GM23338 (cell line): ENCODE results near the gene EVC2. TPM values are rescaled to one million over a fixed set of nuclear protein-coding genes. Genes with fewer than 3 reads are reported as not detected.

Experiments
- ATAC-seq: fragments of 200-7000 bp; cut with Tn5 transposase; 3 replicates; pipeline ENCODE4 v1.9.1; 2020
- DNase-seq: peaks from one replicate; pipeline ENCODE4 v3.0.0-alpha.2; 2015; ENCODE audit warnings: low spot score
- H2AFZ ChIP-seq: fragments of 200-600 bp; sonication (generic); 2 replicates; pipeline ENCODE4 v1.8.0; 2016; ENCODE audit warnings: antibody characterized with exemption, mild to moderate bottlenecking, moderate library complexity
- H3F3A ChIP-seq: fragments of 200-600 bp; sonication (generic); replicated peaks from 2 replicates; pipeline ENCODE4 v1.8.0; 2017; ENCODE audit warnings: antibody characterized with exemption, mixed run types, low read depth
- H3K27ac ChIP-seq: fragments of 200-600 bp; sonication (generic); 2 replicates; pipeline ENCODE4 v1.6.1; 2016; ENCODE audit warnings: low read depth
- H3K27me3 ChIP-seq: fragments of 200-600 bp; sonication (generic); 2 replicates; pipeline ENCODE4 v1.8.0; 2016; ENCODE audit warnings: mild to moderate bottlenecking, mixed run types, moderate library complexity; ENCODE audit not compliant: insufficient read depth
- H3K36me3 ChIP-seq: fragments of 200-600 bp; sonication (generic); 2 replicates; pipeline ENCODE4 v1.8.0; 2016; ENCODE audit warnings: mild to moderate bottlenecking; ENCODE audit not compliant: insufficient read depth
- H3K4me1 ChIP-seq: fragments of 200-600 bp; sonication (generic); 2 replicates; pipeline ENCODE4 v1.8.0; 2016; ENCODE audit warnings: mild to moderate bottlenecking, moderate library complexity; ENCODE audit not compliant: insufficient read depth
- H3K4me2 ChIP-seq: fragments of 200-600 bp; sonication (generic); 2 replicates; pipeline ENCODE4 v1.7.1; 2017; ENCODE audit warnings: mixed run types
- H3K4me3 ChIP-seq: fragments of 200-600 bp; sonication (generic); 2 replicates; pipeline ENCODE4 v1.6.1; 2016; ENCODE audit warnings: mixed run types
- H3K79me2 ChIP-seq: fragments of 200-600 bp; sonication (generic); replicated peaks from 2 replicates; pipeline ENCODE4 v1.8.0; 2017; ENCODE audit warnings: mild to moderate bottlenecking; ENCODE audit not compliant: insufficient read depth
- H3K9me2 ChIP-seq: fragments of 200-600 bp; sonication (generic); 2 replicates; pipeline ENCODE4 v1.8.0; 2017; ENCODE audit not compliant: insufficient read depth
- H4K20me1 ChIP-seq: fragments of 200-600 bp; sonication (generic); replicated peaks from 2 replicates; pipeline ENCODE4 v1.8.0; 2017; ENCODE audit warnings: mild to moderate bottlenecking; ENCODE audit not compliant: insufficient read depth
- H3K27ac Mint-ChIP-seq: 2 replicates; pipeline ENCODE4 v1.8.0; 2020; ENCODE audit warnings: inconsistent platforms, mild to moderate bottlenecking, moderate library complexity, mixed read lengths
- H3K27me3 Mint-ChIP-seq: 3 replicates; pipeline ENCODE4 v1.8.0; 2022; ENCODE audit warnings: low read depth, mild to moderate bottlenecking, moderate library complexity, mixed read lengths, inconsistent platforms; ENCODE audit not compliant: insufficient read depth, poor library complexity
- H3K36me3 Mint-ChIP-seq: 3 replicates; pipeline ENCODE4 v1.8.0; 2021; ENCODE audit warnings: low read depth, mild to moderate bottlenecking, inconsistent platforms, moderate library complexity, mixed read lengths
- H3K4me1 Mint-ChIP-seq: 3 replicates; pipeline ENCODE4 v1.8.0; 2020; ENCODE audit warnings: mild to moderate bottlenecking, inconsistent platforms, mixed read lengths
- H3K4me3 Mint-ChIP-seq: 3 replicates; pipeline ENCODE4 v1.8.0; 2021; ENCODE audit warnings: moderate library complexity, mild to moderate bottlenecking, inconsistent platforms, mixed read lengths
- H3K9me3 Mint-ChIP-seq: 3 replicates; pipeline ENCODE4 v1.8.0; 2020; ENCODE audit warnings: moderate library complexity, mild to moderate bottlenecking, inconsistent platforms, mixed read lengths
- CREB1 ChIP-seq: fragments of 250-450 bp; sonication (Bioruptor Pico); IDR thresholded peaks from 2 replicates; pipeline ENCODE4 v1.5.0; 2020; ENCODE audit warnings: low read depth, mild to moderate bottlenecking, moderate library complexity
- CTCF ChIP-seq, 2 experiments: fragments of 200-600 bp in 1 of 2; sonication (generic) in 1 of 2; conservative IDR thresholded peaks; 2 replicates each; pipeline versions ENCODE4 v1.5.1 to v1.6.1; 2016 to 2017; ENCODE audit warnings: antibody characterized with exemption in 2 of 2, low read depth in 2 of 2, mild to moderate bottlenecking in 2 of 2, moderate library complexity in 1 of 2
- ETS1 ChIP-seq: IDR thresholded peaks from 2 replicates; pipeline ENCODE4 v1.6.1; 2016; ENCODE audit warnings: antibody characterized with exemption
- EZH2 ChIP-seq: fragments of 200-600 bp; sonication (generic); IDR thresholded peaks from one replicate; pipeline ENCODE4 v1.8.0; 2017; ENCODE audit warnings: antibody characterized with exemption, mild to moderate bottlenecking, low read depth; ENCODE audit not compliant: unreplicated experiment
- EZH2phosphoT487 ChIP-seq: fragments of 200-600 bp; sonication (generic); IDR thresholded peaks from one replicate; pipeline ENCODE4 v1.8.1; 2018; ENCODE audit warnings: antibody characterized with exemption; ENCODE audit not compliant: unreplicated experiment
- JUNB ChIP-seq: IDR thresholded peaks from one replicate; pipeline ENCODE4 v1.6.1; 2016; ENCODE audit warnings: antibody characterized with exemption; ENCODE audit not compliant: unreplicated experiment
- NANOG ChIP-seq: IDR thresholded peaks from 2 replicates; pipeline ENCODE4 v1.6.1; 2016; ENCODE audit warnings: antibody characterized with exemption, borderline replicate concordance
- POLR2AphosphoS5 ChIP-seq: IDR thresholded peaks from 2 replicates; pipeline ENCODE4 v1.6.1; 2016; ENCODE audit warnings: antibody characterized with exemption, low read depth
- REST ChIP-seq: IDR thresholded peaks from one replicate; pipeline ENCODE4 v1.6.1; 2018; ENCODE audit warnings: antibody characterized with exemption; ENCODE audit not compliant: unreplicated experiment
- STAT1 ChIP-seq: IDR thresholded peaks from one replicate; pipeline ENCODE4 v1.6.1; 2016; ENCODE audit warnings: antibody characterized with exemption; ENCODE audit not compliant: unreplicated experiment
- ZNF114 ChIP-seq: fragments of 250-450 bp; sonication (Bioruptor Pico); IDR thresholded peaks from 2 replicates; pipeline ENCODE4 v1.5.0; 2020; ENCODE audit warnings: mild to moderate bottlenecking, moderate library complexity
- ZNF331 ChIP-seq: fragments of 250-450 bp; sonication (Bioruptor Pico); IDR thresholded peaks from 2 replicates; pipeline ENCODE4 v1.5.0; 2020; ENCODE audit warnings: low read depth, mild to moderate bottlenecking, moderate library complexity
- polyA plus RNA-seq: library from polyadenylated mRNA; unstranded; fragments of >200 nt; fragmentation: Nextera tagmentation; extraction: Ambion mirVana; gene quantifications from 2 replicates; pipeline ENCODE4 v1.2.1, GENCODE V29; 2016
- total RNA-seq: library from RNA; depleted of rRNA; stranded (reverse); fragments of >200 nt; shearing (Covaris generic); gene quantifications from 2 replicates; pipeline ENCODE4 v1.2.3, GENCODE V29; 2014
- TF ChIP-seq, protein P1 (sequence below): fragments of 250-450 bp; sonication (Bioruptor Pico); IDR thresholded peaks from 2 replicates; pipeline ENCODE4 v1.5.0; 2020; ENCODE audit warnings: mild to moderate bottlenecking, moderate library complexity

Gene EVC2
- total and polyA plus RNA-seq, 2 experiments from 2014 or later: 3.4 to 11.5 TPM

DNA sequence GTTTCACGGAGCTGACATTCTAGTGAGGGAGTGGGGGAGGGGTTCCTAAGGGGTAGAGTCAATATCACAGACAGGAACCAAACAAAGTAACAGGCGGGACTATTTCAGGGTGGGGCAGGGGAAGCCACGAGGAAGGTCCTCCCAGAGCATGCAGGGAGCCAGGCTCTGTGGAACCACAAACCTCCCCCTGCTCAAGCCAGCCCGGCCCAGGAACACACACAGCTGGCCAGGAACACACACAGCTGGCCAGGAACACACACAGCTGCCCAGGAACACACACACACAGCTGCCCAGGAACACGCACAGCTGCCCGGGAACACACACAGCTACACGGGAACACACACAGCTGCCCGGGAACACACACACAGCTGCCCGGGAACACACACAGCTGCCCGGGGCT lies 24.8 kb downstream of the EVC2 start:
- peaks cover 5% of the 10 kb centered on the region for H3K36me3 ChIP-seq
- Mint-ChIP-seq H3K36me3 (peaks cover 22% of the 10 kb centered on the region), H3K27me3 (peaks cover 2% of the 10 kb centered on the region), H3K4me3 (no peak overlapping the region), H3K27ac (no peak overlapping the region; the same call in 1 of the 2 replicates), H3K9me3 (no peaks in the 10 kb centered on the region), H3K4me1 (peaks cover 11% of the 10 kb centered on the region)
- no peak overlapping the region for H3K4me2 ChIP-seq
- H3K9me2 ChIP-seq: no peaks in the 10 kb centered on the region
- no peak for TF ChIP-seq EZH2phosphoT487
- TF ChIP-seq NANOG: no peak
- no peak for TF ChIP-seq STAT1
- TF ChIP-seq, protein P1, sequence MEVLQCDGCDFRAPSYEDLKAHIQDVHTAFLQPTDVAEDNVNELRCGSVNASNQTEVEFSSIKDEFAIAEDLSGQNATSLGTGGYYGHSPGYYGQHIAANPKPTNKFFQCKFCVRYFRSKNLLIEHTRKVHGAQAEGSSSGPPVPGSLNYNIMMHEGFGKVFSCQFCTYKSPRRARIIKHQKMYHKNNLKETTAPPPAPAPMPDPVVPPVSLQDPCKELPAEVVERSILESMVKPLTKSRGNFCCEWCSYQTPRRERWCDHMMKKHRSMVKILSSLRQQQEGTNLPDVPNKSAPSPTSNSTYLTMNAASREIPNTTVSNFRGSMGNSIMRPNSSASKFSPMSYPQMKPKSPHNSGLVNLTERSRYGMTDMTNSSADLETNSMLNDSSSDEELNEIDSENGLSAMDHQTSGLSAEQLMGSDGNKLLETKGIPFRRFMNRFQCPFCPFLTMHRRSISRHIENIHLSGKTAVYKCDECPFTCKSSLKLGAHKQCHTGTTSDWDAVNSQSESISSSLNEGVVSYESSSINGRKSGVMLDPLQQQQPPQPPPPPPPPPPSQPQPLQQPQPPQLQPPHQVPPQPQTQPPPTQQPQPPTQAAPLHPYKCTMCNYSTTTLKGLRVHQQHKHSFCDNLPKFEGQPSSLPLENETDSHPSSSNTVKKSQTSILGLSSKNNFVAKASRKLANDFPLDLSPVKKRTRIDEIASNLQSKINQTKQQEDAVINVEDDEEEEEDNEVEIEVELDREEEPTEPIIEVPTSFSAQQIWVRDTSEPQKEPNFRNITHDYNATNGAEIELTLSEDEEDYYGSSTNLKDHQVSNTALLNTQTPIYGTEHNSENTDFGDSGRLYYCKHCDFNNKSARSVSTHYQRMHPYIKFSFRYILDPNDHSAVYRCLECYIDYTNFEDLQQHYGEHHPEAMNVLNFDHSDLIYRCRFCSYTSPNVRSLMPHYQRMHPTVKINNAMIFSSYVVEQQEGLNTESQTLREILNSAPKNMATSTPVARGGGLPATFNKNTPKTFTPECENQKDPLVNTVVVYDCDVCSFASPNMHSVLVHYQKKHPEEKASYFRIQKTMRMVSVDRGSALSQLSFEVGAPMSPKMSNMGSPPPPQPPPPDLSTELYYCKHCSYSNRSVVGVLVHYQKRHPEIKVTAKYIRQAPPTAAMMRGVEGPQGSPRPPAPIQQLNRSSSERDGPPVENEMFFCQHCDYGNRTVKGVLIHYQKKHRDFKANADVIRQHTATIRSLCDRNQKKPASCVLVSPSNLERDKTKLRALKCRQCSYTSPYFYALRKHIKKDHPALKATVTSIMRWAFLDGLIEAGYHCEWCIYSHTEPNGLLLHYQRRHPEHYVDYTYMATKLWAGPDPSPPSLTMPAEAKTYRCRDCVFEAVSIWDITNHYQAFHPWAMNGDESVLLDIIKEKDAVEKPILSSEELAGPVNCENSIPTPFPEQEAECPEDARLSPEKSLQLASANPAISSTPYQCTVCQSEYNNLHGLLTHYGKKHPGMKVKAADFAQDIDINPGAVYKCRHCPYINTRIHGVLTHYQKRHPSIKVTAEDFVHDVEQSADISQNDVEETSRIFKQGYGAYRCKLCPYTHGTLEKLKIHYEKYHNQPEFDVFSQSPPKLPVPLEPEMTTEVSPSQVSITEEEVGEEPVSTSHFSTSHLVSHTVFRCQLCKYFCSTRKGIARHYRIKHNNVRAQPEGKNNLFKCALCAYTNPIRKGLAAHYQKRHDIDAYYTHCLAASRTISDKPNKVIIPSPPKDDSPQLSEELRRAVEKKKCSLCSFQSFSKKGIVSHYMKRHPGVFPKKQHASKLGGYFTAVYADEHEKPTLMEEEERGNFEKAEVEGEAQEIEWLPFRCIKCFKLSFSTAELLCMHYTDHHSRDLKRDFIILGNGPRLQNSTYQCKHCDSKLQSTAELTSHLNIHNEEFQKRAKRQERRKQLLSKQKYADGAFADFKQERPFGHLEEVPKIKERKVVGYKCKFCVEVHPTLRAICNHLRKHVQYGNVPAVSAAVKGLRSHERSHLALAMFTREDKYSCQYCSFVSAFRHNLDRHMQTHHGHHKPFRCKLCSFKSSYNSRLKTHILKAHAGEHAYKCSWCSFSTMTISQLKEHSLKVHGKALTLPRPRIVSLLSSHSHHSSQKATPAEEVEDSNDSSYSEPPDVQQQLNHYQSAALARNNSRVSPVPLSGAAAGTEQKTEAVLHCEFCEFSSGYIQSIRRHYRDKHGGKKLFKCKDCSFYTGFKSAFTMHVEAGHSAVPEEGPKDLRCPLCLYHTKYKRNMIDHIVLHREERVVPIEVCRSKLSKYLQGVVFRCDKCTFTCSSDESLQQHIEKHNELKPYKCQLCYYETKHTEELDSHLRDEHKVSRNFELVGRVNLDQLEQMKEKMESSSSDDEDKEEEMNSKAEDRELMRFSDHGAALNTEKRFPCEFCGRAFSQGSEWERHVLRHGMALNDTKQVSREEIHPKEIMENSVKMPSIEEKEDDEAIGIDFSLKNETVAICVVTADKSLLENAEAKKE (CRISPR knock-in tag): no peak
- TF ChIP-seq ETS1: no peak
- no peak for TF ChIP-seq EZH2
- TF ChIP-seq ZNF331: no peak
- no peak for TF ChIP-seq POLR2AphosphoS5
- TF ChIP-seq JUNB: no peak
- no peak for TF ChIP-seq ZNF114
- TF ChIP-seq CREB1 (CRISPR knock-in tag): no peak
- no peak for TF ChIP-seq REST
- TF ChIP-seq CTCF (conservative IDR thresholded peaks at IDR 0.05; ENCODE audit: low read depth in 2 of 2): no peak
- H3K79me2 ChIP-seq: no peaks in the 10 kb centered on the region
- no peak for DNase-seq
- no peaks in the 10 kb centered on the region for H3F3A ChIP-seq
- no peaks in the 10 kb centered on the region for H4K20me1 ChIP-seq
- no peaks in the 10 kb centered on the region for H3K27me3 ChIP-seq
- H3K4me1 ChIP-seq: no peaks in the 10 kb centered on the region
- no peak for ATAC-seq
- H2AFZ ChIP-seq: no peak overlapping the region
- no peak overlapping the region for H3K4me3 ChIP-seq
- no peak overlapping the region for H3K27ac ChIP-seq
